Mesothelial cell of epicardium (in vitro differentiated cells): Measurements from ENCODE around the gene LHX4. TPM values are rescaled to one million over a fixed set of nuclear protein-coding genes. Genes with fewer than 3 reads are reported as not detected.

ENCODE experiments used
- DNase-seq, 2 experiments: peaks; one replicate each; pipeline ENCODE4 v3.0.0; 2021; ENCODE audit warnings: low spot score in 2 of 2; ENCODE audit not compliant: unreplicated experiment in 2 of 2
- H3K27ac Mint-ChIP-seq: 2 replicates; pipeline ENCODE4 v1.8.0; 2021; ENCODE audit warnings: mixed read lengths
- H3K27me3 Mint-ChIP-seq: 2 replicates; pipeline ENCODE4 v1.8.0; 2021; ENCODE audit warnings: low read depth, mixed read lengths
- H3K36me3 Mint-ChIP-seq: 2 replicates; pipeline ENCODE4 v1.8.0; 2021; ENCODE audit warnings: mixed read lengths
- H3K4me1 Mint-ChIP-seq: 2 replicates; pipeline ENCODE4 v1.8.0; 2021; ENCODE audit warnings: mixed read lengths
- H3K4me3 Mint-ChIP-seq: 2 replicates; pipeline ENCODE4 v1.8.0; 2021; ENCODE audit warnings: mild to moderate bottlenecking, moderate library complexity, mixed read lengths
- H3K9me3 Mint-ChIP-seq: 2 replicates; pipeline ENCODE4 v1.8.0; 2021; ENCODE audit warnings: mixed read lengths
- CTCF ChIP-seq: fragments of 200-600 bp; sonication (generic); IDR thresholded peaks from one replicate; pipeline ENCODE4 v1.5.0; 2021; ENCODE audit warnings: antibody characterized with exemption; ENCODE audit not compliant: unreplicated experiment
- total RNA-seq: library from RNA; stranded (reverse); gene quantifications from 3 replicates; pipeline ENCODE4 v1.2.1, GENCODE V29; 2021

The LHX4 gene
- total RNA-seq, 1 donor from 2014 or later: 0.54 TPM

- DNase-seq: no peak
- H3K36me3 Mint-ChIP-seq: no peaks in the 10 kb centered on the region
- no peak overlapping the region for H3K27ac Mint-ChIP-seq
- H3K4me1 Mint-ChIP-seq: no peaks in the 10 kb centered on the region
- TF ChIP-seq CTCF: no peak
- H3K4me3 Mint-ChIP-seq: no peak overlapping the region
- peaks cover 41% of the 10 kb centered on the region for H3K27me3 Mint-ChIP-seq
- H3K9me3 Mint-ChIP-seq: no peaks in the 10 kb centered on the region
These were observed 18.1 kb downstream of the LHX4 start for GRCh38 chr1:180248176-180248575.

DNA sequence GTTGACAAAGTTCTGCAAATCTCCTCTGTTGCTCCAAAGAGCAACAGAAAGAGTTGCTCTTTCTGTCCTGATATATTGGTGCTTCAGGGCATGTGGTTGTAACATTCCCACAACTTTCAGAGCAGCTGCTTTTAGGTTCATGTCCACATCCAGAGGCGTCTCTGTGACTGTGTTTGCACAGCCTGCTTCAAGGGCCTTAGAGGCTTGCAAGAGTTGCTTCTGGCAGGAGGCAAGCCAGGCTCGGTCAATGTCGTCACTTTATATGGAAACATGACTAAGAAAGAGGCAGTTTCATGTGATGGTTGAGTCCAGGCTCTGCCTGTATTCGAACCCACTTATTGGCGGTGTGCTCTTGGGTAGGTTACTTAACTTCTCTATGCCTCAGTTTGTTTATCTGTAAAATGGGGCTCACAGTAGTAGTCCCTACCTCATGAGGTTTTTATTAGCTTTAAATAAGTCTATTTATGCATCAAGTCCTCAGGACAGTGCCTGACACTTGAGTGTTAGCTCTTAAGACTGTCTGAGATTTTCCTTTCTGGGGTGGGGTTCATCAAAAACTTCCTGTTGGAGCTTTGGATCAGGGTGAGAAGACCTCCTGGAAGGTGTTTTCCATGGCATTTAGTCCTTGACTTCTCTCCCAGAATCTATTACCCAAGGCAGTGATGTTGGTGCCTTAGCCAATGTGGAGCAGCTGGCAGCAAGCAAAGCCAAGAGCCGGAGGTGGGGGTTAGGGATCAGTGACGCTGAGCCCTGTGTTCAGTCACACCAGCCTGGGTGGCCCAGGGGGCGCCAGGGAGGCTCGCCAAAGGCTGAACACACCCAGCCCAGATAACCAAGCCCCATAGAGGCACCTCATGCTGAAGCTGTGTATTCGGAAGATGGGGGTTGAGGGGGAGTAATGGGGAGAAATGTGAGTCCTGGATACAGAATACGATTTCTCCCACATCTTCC is 18.9 kb downstream of the LHX4 start:
- Mint-ChIP-seq H3K4me1 (no peaks in the 10 kb centered on the region), H3K36me3 (no peaks in the 10 kb centered on the region), H3K27me3 (peaks cover 36% of the 10 kb centered on the region), H3K9me3 (no peaks in the 10 kb centered on the region), H3K27ac (no peak overlapping the region), H3K4me3 (no peak overlapping the region)
- TF ChIP-seq CTCF: no peak
- DNase-seq: no peak

- Mint-ChIP-seq H3K4me1 (no peaks in the 10 kb centered on the region), H3K36me3 (no peaks in the 10 kb centered on the region), H3K9me3 (no peaks in the 10 kb centered on the region), H3K4me3 (no peak overlapping the region), H3K27me3 (peaks cover 30% of the 10 kb centered on the region), H3K27ac (no peak overlapping the region)
- TF ChIP-seq CTCF: no peak
- DNase-seq: no peak
These were observed 19.8 kb downstream of the LHX4 start for GRCh38 chr1:180249725-180250498.

- H3K4me1 Mint-ChIP-seq: no peaks in the 10 kb centered on the region
- no peak for DNase-seq
- TF ChIP-seq CTCF: no peak
- H3K27ac Mint-ChIP-seq: no peak overlapping the region
- peaks cover 26% of the 10 kb centered on the region for H3K27me3 Mint-ChIP-seq
- H3K9me3 Mint-ChIP-seq: no peaks in the 10 kb centered on the region
- H3K36me3 Mint-ChIP-seq: no peaks in the 10 kb centered on the region
- no peak overlapping the region for H3K4me3 Mint-ChIP-seq
These were observed 20.4 kb downstream of the LHX4 start for GRCh38 chr1:180250499-180250770.

DNA sequence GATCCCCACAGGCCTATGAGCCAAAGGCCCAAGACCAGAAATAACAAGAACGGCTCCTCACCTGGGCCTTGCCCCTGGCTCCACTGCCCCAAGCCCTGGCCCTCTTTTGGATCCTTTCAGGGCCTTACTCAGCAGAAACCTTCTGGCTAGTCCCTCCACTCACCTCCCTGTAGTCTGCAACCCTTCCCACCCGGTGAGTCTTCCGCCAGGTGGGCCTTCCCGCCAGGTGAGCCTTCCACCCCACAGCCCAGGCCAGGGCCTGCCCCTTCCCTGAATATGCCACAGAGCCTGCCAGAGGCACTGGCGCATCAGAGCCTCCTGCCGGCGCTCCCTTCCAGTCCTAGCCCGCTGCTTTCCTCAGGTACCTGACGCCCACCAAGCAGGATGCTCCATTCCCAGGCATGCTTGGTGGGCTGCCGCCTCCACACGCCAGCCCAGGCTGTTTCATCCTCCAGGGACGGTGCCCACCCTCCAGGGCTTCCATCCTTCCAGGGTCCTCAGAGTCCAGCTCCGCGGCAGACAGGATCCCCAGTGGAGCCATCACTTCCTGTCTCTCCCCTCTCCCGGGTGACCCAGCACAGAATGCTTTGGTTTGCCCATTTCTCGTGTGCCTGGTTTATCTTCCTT is 20.9 kb downstream of the LHX4 start:
- Mint-ChIP-seq H3K36me3 (no peaks in the 10 kb centered on the region), H3K27me3 (peaks cover 25% of the 10 kb centered on the region), H3K4me3 (no peak overlapping the region), H3K27ac (no peak overlapping the region), H3K4me1 (no peaks in the 10 kb centered on the region), H3K9me3 (no peaks in the 10 kb centered on the region)
- DNase-seq: no peak
- no peak for TF ChIP-seq CTCF
